ENCODE measurements around the gene FAM53B.

GRCh38 chr10:124708922-124709520 is 35.2 kb downstream of the FAM53B start:
- no peak for TF ChIP-seq ISL1 (CRISPR knock-in tag; IDR thresholded peaks at IDR 0.05)
- no peak for TF ChIP-seq RARB (CRISPR knock-in tag; IDR thresholded peaks at IDR 0.05)
- no peak for TF ChIP-seq TCF4 (CRISPR knock-in tag; IDR thresholded peaks at IDR 0.05; ENCODE audit: borderline replicate concordance)
- no peak for TF ChIP-seq POU6F1 (CRISPR knock-in tag; IDR thresholded peaks at IDR 0.05; ENCODE audit: borderline replicate concordance, low read depth)
- no peak for TF ChIP-seq ZC3H10 (CRISPR knock-in tag; IDR thresholded peaks at IDR 0.05)
- TF ChIP-seq, protein P1, sequence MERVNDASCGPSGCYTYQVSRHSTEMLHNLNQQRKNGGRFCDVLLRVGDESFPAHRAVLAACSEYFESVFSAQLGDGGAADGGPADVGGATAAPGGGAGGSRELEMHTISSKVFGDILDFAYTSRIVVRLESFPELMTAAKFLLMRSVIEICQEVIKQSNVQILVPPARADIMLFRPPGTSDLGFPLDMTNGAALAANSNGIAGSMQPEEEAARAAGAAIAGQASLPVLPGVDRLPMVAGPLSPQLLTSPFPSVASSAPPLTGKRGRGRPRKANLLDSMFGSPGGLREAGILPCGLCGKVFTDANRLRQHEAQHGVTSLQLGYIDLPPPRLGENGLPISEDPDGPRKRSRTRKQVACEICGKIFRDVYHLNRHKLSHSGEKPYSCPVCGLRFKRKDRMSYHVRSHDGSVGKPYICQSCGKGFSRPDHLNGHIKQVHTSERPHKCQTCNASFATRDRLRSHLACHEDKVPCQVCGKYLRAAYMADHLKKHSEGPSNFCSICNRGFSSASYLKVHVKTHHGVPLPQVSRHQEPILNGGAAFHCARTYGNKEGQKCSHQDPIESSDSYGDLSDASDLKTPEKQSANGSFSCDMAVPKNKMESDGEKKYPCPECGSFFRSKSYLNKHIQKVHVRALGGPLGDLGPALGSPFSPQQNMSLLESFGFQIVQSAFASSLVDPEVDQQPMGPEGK (CRISPR knock-in tag; IDR thresholded peaks at IDR 0.05; ENCODE audit: borderline replicate concordance) = no peak
- TF ChIP-seq CSDC2 (CRISPR knock-in tag; IDR thresholded peaks at IDR 0.05) = no peak
- TF ChIP-seq, protein P2, sequence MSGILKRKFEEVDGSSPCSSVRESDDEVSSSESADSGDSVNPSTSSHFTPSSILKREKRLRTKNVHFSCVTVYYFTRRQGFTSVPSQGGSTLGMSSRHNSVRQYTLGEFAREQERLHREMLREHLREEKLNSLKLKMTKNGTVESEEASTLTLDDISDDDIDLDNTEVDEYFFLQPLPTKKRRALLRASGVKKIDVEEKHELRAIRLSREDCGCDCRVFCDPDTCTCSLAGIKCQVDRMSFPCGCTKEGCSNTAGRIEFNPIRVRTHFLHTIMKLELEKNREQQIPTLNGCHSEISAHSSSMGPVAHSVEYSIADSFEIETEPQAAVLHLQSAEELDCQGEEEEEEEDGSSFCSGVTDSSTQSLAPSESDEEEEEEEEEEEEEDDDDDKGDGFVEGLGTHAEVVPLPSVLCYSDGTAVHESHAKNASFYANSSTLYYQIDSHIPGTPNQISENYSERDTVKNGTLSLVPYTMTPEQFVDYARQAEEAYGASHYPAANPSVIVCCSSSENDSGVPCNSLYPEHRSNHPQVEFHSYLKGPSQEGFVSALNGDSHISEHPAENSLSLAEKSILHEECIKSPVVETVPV (CRISPR knock-in tag; IDR thresholded peaks at IDR 0.05) = no peak
- TF ChIP-seq ESRRG (CRISPR knock-in tag; IDR thresholded peaks at IDR 0.05) = no peak

Measured in SK-N-SH treated with all-trans-retinoic acid at 6 μM for 48 hours (cell line).